HCT116 (cell line): Measurements from ENCODE around the gene PLCB4.

Experiments used
- CEBPB ChIP-seq: IDR thresholded peaks from 2 replicates; pipeline ENCODE4 v1.6.1; 2012; ENCODE audit warnings: low read depth
- CTCF ChIP-seq, 3 experiments: fragments of 200-600 bp in 1 of 3; sonication (generic) in 1 of 3; IDR thresholded peaks in 2 of 3; conservative IDR thresholded peaks in 1 of 3; 2 replicates each; pipeline ENCODE4 v1.5.1; 2012 to 2017; ENCODE audit warnings: low read depth in 2 of 3, low read length in 2 of 3, antibody characterized with exemption in 1 of 3, borderline replicate concordance in 1 of 3, control low read depth in 1 of 3, mild to moderate bottlenecking in 1 of 3, mixed read lengths in 1 of 3, mixed run types in 1 of 3, moderate library complexity in 1 of 3; ENCODE audit not compliant: insufficient read depth in 1 of 3
- EZH2 ChIP-seq: fragments of 200-600 bp; sonication (generic); IDR thresholded peaks from 2 replicates; pipeline ENCODE4 v1.6.1; 2017; ENCODE audit warnings: antibody characterized with exemption, mixed run types
- EZH2phosphoT487 ChIP-seq: fragments of 200-600 bp; IDR thresholded peaks from 2 replicates; pipeline ENCODE4 v1.6.1; 2018; ENCODE audit warnings: antibody characterized with exemption, borderline replicate concordance
- MAX ChIP-seq: IDR thresholded peaks from 2 replicates; pipeline ENCODE4 v1.6.1; 2012
- POLR2A ChIP-seq: IDR thresholded peaks from 2 replicates; pipeline ENCODE4 v1.7.0; 2011; ENCODE audit warnings: borderline replicate concordance; ENCODE audit not compliant: insufficient read depth, insufficient read length; ENCODE audit errors: extremely low read depth
- POLR2AphosphoS5 ChIP-seq: IDR thresholded peaks from 2 replicates; pipeline ENCODE4 v1.6.1; 2011; ENCODE audit warnings: mild to moderate bottlenecking, low read depth, low read length, moderate library complexity
- RAD21 ChIP-seq: IDR thresholded peaks from 2 replicates; pipeline ENCODE4 v1.6.1; 2012; ENCODE audit warnings: low read depth, mild to moderate bottlenecking
- REST ChIP-seq: IDR thresholded peaks from 2 replicates; pipeline ENCODE4 v1.6.1; 2012; ENCODE audit warnings: low read depth
- SRF ChIP-seq: IDR thresholded peaks from 2 replicates; pipeline ENCODE4 v1.6.1; 2012; ENCODE audit warnings: low read depth
- TCF7L2 ChIP-seq: IDR thresholded peaks from 2 replicates; pipeline ENCODE4 v1.7.0; 2011; ENCODE audit warnings: borderline replicate concordance, inconsistent platforms; ENCODE audit not compliant: insufficient read depth, insufficient read length; ENCODE audit errors: extremely low read depth

GRCh38 chr20:9520086-9520485 lies 451.2 kb downstream of the PLCB4 start:
- TF ChIP-seq CTCF (IDR thresholded peaks at IDR 0.05 in 2 of 3, conservative IDR thresholded peaks at IDR 0.05 in 1 of 3; ENCODE audit: borderline replicate concordance in 1 of 3, insufficient read depth in 1 of 3, low read depth in 2 of 3, low read length in 2 of 3), result no peak
- no peak for TF ChIP-seq EZH2
- no peak for TF ChIP-seq EZH2phosphoT487
- TF ChIP-seq MAX, result no peak
- TF ChIP-seq POLR2AphosphoS5, result no peak
- TF ChIP-seq CEBPB, result no peak
- TF ChIP-seq POLR2A, result no peak
- TF ChIP-seq TCF7L2, result no peak
- TF ChIP-seq SRF, result no peak
- no peak for TF ChIP-seq RAD21
- no peak for TF ChIP-seq REST
